OCI-LY7 (cell line): Measurements from ENCODE around the gene CCT5.

Experiments
- CTCF ChIP-seq: fragments of 200-600 bp; sonication (generic); conservative IDR thresholded peaks from 2 replicates; pipeline ENCODE4 v1.5.1; 2014; ENCODE audit warnings: mild to moderate bottlenecking, antibody characterized with exemption, low read length, moderate library complexity, mixed read lengths
- EZH2phosphoT487 ChIP-seq: fragments of 200-600 bp; sonication (generic); IDR thresholded peaks from 2 replicates; pipeline ENCODE4 v1.6.1; 2018; ENCODE audit warnings: low read depth, borderline replicate concordance, mild to moderate bottlenecking, mixed run types, antibody characterized with exemption, low read length, moderate library complexity, mixed read lengths

- TF ChIP-seq EZH2phosphoT487 (no peak), CTCF (no peak)
Observed at GRCh38 chr5:10244342-10244944, 5.6 kb upstream of the CCT5 start.
